Activated CD8-positive, alpha-beta memory T cell treated with anti-CD3 and anti-CD28 coated beads, Interleukin-2, amount 50 U/mL, for 48 hours (primary cell): ENCODE results near the gene IRF2BP2.
A peak's percentile ranks its signal among the peaks of the same experiment; 100 is the strongest.

Experiments used
- DNase-seq: peaks from one replicate; pipeline ENCODE4 v3.0.0-alpha.2; 2020

IRF2BP2 gene

DNA sequence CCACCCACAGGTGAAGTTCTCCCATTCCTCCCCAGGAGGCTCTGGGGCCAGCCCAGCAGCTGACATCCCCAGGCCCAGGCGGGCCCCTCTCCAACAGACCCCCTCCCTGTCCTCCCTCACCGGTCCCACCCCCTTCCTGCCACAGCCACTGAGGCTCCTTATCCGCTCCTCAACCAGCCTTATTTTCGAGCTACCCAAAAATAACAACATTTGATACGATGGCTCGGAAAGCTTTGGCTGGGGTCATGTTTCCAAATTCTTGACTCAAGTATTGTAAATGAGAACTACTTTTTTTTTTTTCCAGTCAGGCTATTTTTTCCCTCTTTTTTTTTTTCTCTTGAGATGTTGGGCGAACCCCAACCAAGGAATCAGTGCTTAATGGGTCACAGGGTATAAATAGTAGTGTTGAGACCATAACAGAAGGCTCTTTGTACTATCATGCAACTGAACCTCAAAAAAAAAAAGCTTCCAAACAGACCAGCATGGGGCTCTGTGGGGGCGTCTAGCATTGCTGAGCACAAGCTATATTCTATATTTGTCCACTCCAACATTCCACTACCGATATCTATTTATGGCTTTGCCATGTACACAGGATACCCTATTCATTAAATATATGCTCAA lies 27.2 kb downstream of the IRF2BP2 start:
- DNase-seq: no peak

DNA sequence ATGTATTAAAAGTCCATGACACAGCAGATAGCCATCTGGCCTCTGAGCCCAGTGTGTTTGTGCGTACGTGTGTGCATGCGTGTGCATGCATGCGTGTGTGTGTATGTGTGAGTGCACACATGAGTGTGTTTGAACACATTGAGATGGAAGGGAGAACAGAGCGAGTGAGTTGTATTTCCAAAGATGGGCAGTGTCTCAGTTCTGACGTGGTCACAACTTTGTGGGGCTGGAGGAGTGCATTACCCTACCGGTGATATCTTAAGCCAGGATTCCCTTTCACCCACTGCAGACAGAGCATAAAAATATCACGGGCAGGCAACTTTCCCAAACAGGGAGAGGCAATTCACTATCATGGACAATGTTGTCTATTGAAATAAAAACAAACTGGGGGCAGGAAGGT lies 27.8 kb downstream of the IRF2BP2 start:
- no peak for DNase-seq

DNA sequence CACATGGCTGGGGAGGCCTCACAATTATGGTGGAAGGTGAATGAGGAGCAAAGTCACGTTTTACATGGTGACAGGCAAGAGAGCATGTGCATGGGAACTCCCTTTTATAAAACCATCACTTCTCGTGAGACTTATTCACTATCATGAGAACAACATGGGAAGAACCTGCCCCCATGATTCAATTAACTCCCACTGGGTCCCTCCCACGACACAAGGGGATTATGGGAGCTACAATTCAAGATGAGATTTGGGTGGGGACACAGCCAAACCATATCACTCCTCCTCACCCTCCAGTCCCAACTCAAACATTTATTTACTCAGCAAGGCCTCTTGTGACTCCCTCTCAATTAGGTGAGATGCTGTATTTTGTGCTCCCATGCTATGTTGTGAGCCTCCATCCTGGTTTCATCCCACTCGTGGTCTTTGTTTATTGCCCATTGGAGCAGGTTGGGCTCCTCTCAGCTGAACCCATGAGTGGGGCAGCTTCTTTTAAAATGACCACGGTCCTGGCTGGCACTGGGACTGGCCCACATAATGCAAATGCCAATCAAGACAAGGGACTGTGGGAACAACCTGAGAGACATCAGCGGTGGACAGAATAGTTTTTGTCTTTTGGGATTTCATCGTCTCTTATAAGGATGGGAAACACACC lies 28.8 kb downstream of the IRF2BP2 start:
- no peak for DNase-seq

DNA sequence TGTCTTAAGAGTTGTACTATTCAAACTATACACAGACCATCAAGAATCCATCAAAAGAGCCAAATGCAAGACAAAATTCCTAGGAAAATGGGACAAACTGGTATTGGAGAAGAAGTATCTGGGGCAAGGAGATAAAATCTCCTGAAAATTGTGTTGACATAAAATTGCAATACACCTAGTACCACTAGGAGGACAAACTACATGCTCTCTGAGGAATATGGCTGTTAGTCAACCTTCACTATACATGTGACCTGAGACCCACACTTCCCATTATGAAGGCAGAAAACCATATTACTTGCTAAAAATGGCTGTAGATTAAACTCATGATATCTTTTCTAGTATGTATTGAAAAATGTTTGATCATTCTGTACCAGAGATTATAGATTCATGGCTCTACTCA lies 30.0 kb downstream of the IRF2BP2 start:
- no peak for DNase-seq

DNA sequence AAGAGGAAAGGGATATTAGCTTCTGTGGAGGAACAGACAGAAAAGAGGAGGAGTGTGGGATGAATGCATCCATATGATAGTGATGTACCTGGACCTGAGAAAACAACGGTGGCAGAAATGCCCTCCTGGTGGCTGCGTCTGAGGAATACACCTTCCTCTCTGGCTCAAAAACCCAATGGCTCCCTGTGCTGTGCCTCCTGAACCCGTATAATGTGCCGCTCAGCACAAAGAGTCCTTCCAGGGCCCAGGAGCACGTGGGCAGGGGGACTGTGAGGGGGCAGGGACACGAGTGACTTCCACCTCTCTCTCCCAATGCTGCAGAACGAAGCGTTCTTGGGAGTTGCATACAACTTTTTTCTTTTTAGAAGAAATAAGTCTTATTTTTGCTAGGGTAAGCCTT lies 31.2 kb downstream of the IRF2BP2 start:
- DNase-seq: no peak

DNA sequence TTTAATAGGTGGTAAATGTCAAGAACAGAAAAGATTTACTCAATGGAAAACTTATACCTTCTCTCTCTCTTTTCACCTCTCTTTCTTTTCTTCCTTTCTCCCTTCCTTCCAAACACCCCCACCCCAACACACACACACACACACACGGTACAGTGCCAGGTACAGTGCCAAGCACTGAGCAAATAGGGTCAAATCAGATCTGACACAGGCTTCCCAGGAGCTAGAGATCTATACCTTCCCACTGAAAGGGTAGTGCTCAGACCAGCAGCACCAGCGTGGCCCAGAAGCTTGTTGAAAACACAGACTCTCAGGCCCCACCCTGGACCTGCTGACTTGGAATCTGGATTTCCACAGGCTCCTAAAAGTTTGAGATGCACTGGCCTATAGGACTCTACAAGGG lies 31.9 kb downstream of the IRF2BP2 start:
- no peak for DNase-seq

DNA sequence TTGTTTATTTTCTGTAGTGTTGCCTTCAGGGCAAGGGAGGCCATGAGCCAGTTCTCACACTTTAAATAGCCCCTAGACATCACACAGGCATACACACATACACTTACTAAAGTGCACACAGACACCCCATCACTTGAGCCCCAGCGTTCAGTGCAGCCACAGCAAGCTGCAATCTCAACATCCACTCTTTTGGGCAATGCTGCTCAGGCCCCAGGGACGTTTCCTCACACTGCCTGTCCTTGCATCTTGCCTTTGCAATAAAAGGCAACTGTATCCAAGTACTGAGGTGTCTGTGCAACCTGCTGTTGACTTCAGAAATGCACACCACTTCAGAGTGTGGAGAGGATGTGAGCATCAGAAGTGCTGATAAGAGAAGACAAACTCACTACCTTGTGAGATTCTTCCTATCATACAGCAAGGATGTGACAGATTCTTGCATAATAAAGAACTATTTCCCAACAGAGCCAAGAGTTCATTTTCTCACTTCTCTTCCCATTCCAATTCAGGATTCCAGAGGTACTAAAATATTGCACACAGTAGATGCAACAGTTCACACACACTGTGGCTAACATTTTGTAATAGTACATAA lies 36.2 kb downstream of the IRF2BP2 start:
- DNase-seq: no peak

DNA sequence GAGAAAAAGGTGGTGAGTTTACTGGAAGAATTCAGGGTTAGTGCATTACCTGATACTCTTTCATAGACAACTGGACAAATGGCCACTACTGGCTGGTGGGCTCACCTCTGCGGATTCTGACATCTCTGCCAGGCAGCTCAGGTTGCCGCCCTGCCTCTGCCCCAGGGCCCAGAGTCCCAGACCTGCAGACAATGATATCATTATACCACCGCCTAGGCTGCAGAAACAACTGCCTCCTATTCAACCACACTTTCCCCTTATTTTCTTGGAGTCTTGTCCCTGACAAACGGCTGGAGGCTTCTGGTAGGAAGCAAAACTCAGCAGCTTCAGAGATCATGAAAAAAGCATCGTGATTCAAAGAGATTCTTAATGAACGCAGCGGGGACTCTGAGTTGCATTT lies 37.0 kb downstream of the IRF2BP2 start:
- no peak for DNase-seq

DNA sequence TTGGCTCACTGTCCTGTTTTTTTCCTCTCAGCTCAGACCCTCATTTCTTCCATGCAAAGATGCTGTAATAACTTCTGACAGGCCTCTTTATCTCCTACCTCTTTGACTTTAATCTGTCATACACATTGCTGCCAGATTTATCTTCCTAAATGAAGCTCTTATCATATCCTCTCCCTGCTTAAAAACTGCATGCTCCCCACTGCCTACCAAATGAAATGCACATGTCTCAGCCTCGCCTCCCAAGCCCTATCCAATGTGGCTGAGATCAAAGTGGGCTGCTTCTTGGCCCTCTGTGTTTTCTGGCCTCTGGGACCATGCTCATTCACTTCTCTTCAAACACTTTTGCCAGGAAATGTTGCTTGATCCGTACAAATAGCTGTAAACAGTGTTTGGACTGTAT lies 38.3 kb downstream of the IRF2BP2 start:
- DNase-seq: no peak

DNA sequence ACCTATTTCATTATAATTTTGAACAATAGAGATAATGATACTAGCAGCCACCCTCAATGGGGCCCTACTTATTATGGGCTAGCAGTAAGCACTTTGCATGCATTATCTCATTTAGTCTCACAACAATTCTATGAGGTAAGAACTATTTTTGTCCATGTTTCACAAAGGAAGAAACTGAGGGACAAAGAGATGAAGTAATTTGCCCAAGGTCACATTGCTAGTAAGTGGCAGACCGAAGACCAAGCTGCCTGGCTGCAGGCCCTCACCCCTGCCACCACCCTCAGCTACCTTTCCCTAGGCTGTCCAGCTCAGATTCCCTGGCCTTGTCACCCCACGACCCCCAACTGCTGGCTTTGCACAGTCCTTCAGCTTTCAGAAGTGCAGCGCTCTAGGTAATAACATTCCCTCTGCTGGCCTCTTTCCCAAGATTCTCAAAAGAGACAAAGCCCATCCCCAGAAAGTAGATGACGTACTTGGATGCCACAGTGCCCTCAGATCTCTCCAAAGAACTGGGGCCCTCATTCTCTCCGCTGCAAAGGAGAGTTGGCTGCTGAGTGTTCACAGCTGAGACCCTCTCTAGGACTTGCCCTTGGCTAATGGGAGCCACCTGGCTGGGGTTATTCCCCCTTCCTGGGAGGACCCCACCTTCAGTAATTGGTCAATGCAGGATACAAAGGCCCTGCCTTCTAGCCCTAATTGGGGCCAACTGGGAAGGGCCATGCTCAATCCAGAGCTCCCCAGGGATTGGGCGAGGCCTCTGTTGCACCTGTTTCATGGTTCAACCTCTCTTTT lies 39.5 kb downstream of the IRF2BP2 start:
- DNase-seq: no peak

DNA sequence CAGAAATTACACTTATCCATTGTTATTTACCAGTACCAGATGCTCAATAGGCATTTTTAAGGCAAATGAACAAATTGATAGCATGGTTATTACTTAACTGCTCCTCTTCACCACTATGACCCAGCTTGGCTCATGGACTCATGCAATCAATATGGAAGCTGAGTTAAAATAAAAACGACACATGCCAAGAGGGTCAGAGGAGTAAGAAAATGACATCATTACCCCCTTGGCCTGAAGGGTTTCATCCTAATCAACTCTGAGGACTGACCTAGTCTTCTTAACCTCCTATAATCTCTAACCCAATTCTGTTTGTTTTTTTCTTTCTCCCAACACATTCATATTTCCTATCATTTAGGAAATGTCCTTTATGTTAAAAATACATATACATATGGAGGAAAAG lies 41.6 kb downstream of the IRF2BP2 start:
- DNase-seq: no peak

DNA sequence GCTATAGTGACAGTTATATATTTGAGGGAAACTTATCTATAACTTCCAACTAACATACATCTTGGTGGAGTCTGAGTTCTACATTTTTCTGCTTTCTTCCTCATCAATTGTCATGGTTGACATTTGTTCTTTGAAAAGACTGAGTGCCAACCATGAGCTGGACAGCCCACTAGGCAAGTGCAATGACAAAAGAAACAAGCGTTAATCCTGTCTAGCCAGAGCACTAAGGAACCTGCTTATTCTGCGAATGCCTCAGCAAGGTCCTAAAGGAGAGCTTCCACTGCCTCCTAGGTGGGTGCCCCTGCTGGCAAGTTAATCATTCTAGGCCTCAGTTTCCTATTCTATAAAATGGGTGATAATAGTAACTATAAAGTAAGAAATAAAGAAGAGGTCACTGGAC lies 44.8 kb downstream of the IRF2BP2 start:
- DNase-seq: no peak

DNA sequence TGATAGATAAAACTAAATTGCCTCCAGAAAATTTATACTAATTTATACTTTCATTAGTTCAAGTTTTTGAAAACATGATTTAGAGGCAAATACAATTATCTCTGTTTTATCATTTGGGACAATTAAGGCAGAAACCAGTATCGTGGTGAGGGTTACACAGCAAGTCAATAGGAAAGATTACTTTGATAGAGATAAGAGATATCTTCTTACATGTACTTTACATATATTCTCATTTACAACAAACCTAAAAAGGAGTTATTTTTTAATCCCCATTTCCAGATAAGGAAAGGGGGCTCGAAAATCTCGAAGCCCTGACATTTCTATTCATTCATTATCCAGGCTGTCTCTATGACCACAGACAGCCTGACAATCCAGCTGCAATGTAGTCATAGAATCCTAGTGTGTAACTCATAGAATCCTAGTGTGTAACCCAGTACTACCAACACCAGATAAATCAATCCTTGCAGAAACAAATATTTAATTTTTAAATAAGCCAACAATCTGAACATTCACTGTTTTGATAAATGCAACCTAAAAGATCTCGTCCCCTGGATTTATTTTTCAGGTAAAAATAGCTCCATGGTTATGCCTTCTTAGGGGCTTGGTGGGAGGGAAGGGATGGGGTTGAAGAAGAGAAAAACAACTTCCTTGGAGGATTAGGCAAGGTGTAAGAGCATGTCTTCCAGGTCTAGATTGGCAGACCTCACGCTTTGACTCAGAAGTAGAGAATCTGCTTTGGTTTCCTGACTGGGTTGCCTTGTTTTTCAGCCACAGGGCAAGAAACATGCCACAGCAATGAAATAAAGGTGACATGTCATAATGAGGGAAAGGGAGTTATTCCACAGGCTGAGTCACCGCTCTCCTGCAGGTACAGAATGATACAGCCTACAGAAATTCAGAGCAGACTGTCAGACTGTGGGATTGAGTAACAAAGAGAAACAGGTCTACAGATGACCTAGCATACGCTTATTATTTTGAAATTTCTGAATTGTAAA lies 45.6 kb downstream of the IRF2BP2 start:
- no peak for DNase-seq

DNA sequence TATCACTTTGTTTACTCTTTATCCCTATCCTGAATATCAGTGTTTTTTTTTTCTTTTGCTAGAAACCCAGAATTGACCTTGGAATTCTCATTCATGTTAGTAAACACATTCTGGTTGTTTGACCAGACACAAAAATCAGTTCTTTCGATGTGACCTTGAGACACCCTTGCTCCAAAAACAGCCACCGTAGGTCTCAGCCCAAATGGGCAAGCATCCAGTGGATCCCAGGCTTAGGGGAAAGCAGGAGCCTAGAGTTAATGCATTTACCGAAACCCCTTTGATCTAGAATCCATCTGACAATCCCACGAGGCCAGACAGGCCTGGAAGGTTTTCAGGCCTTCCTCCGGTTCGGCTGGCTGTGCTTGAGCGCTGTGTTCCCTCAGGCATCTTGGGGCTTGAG lies 47.6 kb downstream of the IRF2BP2 start:
- peak; percentile 23 for DNase-seq

DNA sequence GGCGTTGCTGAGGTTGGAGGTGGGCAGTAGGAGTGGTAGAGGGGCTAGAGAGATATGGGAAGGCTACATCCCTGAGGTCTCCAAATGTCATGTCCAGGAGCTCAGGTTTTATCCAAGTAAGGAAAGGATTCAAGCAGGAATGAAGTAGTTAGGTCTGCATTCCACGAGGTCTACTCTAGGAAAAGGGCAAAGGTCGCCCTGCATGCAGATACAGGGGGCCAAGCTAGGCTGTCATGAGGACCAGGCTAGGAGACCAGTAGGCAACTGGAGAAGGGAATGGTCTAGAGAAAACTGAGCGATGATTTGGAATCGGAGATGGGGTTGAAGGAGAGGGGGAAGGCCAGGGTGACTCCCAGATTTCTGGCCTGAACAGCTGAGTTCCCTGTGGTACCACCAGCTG lies 48.7 kb downstream of the IRF2BP2 start:
- DNase-seq: peak; percentile 37

DNA sequence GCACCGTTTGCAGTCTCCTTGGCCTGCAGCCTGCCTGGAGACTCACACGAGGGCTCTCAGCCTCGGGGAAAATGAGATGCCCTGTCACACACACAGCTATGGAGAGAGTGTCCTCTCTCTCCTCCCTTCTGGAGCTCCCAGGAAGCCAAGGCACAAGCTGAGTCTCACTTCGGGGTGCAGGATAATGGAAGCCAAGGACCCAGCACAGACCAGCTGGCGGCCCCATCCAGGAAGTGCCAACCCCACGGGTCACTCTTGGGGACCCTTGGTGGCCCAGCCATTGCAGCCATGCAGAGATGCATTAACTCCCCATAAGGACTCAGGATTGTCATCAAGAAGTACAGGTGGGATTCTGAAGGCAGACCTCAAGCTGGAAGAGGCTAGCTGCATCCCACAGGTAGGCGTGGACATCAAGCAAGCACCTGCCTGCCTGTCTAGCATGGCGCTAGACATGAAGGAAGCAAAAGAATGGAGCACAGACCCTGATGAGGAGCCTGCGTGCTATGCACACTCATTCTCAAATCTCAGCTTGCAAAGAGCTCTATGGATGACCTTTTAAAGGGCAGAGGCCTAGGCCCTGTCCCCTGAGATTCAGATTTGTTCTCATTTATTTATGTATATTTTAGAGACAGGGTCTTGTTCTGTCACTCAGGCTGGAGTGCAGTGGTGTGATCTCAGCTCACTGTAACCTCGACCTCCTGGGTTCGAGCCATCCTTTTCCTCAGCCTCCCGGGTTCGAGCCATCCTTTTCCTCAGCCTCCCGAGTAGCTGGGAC lies 49.9 kb downstream of the IRF2BP2 start:
- peak; percentile 35 for DNase-seq

DNA sequence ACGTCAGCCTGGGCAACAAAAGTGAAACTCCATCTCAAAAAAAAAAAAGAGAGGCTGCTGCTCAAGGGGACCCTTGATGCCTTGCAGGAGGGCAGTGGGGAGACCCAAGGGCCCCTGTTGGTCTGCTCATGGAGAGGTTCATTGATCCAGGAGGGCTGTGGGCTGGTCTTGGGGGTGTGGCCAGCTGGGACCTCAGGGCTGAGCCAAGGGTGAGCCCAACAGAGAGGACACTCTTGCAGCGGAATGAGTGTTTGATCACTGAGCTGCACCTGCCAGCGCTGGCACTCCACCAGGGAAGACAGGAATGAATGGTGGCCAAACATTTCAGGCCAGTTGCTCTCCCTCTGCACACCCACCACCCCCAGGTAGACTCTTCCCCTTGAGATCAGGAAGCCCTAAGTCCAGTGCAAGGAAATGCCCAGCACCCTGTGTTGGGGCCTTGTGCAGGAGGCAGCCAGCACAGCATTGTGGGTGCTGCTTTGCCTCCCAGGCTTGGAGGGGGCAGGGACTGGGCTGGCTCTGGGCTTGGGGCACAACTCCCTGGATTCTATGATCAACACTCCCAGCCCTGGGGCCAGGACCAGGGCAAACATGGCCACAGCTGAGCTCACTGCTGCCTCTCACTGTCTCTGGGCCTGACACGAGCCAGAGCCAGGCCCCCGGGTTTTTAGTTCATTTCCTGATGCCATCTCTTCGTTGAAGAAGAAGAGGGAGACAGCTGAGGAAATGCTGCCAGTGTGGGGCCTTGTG lies 50.7 kb downstream of the IRF2BP2 start:
- peak; percentile 35 for DNase-seq

DNA sequence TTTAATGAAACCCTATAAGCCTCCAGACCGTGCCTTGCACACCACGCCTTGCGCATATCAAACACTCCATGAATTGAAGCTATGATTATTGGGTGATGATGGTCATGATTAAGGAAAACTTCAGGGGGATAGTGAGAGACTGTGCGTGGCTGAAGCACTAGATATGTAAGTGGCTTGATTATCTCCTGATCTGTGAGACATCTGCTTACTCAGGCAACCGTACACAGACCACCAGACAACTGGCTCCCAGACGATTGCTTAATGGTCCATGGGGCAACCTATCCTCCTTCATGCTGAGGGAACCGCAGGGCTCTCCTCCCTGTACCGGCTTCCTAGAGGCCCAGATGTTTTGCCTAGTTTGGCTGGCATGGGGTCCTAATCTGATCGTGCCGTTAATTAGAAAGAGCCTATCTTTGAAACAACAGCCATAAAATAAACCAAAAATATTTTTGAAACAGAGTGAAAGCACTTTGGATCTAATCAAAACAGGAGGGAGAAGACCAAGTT lies 51.6 kb downstream of the IRF2BP2 start:
- DNase-seq: peak; percentile 22

DNA sequence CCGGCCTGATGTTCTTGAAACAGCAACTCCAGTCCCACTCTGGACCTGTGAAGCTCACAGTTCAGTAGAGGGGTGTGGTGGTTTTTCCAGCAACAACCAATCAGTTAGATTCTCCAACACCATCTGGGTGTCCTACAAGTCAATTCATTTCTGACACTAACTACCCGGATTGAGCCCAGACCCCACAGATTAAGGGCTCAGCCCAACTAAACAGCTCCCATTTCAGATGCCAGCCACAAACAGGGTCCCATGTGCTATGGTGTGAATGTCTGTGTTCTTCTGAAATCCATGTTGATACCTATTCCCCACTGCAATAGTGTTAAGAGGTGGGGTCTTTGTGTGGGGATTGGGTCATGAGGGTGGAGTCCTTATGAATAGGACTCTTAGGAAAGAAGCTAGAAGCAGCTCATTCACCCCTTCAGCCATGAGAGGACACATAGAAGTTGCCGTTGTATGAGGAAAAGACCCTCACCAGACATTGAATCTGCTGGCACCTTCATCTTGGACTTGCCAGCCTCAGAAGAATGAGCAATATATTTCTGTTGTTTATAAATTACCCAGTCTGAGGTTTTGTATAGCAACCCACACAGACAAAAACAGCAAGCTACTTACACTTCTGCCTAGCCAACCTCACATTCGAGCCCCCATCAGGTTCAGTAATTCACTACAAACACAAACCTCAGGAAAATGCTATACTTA lies 53.6 kb downstream of the IRF2BP2 start:
- DNase-seq: no peak

DNA sequence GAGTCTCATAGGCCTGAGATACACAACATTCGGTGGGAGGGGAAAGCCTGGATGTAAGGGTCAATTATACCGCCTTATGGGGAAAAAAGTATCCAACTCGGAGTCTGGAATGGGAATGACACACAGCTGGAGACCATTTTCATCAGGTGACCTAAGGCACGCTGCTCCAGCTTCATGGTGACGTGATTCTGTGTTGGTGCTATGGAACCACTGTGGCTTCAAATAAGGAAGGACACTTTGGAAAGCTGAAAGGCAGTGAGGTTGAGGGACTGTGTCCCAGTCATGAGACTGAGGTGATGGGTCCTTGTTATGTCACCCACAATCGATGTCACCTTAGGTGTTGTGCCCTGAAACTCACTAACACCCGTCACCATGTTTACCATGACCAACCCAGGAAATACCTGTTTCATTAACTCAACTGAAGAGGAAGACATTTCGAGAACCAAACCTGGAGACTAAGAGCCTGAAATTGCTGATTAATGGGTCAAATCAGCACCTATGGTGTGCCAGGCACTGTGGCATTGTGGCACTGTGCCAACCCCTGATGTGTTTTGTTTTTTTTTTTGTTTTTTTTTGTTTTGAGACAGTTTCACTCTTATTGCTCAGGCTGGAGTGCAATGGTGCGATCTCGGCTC lies 54.5 kb downstream of the IRF2BP2 start:
- no peak for DNase-seq
